ENCODE measurements around the gene CNOT6L. TPM values are rescaled to one million over a fixed set of nuclear protein-coding genes. Genes with fewer than 3 reads are reported as not detected.

Gene CNOT6L
- total RNA-seq, 1 donor from 2014 or later: 49.4 TPM

DNA sequence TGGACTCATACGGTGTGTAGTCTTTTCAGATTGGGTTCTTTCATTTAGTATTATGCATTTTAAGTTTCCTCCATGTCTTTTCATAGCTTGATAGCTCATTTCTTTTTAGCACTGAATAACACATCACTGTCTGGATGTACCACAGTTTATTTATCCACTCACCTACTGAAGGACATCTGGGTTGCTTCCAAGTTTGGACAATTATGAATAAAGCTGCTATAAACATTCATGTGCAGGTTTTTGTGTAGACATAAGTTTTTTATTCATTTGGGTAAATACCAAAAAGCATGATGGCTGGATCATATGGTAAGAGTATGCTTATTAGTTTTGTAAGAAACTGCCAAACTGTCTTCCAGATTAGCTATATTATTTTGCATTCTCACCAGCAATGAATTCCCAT is 29.0 kb downstream of the CNOT6L start:
- DNase-seq (ENCODE audit: low spot score in 2 of 2, unreplicated experiment in 2 of 2): no peak
- Mint-ChIP-seq H3K9me3 (no peaks in the 10 kb centered on the region), H3K4me1 (peaks cover 5% of the 10 kb centered on the region), H3K27ac (no peak overlapping the region), H3K4me3 (no peak overlapping the region), H3K27me3 (ENCODE audit: low read depth) (no peaks in the 10 kb centered on the region), H3K36me3 (no peaks in the 10 kb centered on the region)
- TF ChIP-seq, protein P1, sequence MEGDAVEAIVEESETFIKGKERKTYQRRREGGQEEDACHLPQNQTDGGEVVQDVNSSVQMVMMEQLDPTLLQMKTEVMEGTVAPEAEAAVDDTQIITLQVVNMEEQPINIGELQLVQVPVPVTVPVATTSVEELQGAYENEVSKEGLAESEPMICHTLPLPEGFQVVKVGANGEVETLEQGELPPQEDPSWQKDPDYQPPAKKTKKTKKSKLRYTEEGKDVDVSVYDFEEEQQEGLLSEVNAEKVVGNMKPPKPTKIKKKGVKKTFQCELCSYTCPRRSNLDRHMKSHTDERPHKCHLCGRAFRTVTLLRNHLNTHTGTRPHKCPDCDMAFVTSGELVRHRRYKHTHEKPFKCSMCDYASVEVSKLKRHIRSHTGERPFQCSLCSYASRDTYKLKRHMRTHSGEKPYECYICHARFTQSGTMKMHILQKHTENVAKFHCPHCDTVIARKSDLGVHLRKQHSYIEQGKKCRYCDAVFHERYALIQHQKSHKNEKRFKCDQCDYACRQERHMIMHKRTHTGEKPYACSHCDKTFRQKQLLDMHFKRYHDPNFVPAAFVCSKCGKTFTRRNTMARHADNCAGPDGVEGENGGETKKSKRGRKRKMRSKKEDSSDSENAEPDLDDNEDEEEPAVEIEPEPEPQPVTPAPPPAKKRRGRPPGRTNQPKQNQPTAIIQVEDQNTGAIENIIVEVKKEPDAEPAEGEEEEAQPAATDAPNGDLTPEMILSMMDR (IDR thresholded peaks at IDR 0.05; ENCODE audit: unreplicated experiment): no peak

DNA sequence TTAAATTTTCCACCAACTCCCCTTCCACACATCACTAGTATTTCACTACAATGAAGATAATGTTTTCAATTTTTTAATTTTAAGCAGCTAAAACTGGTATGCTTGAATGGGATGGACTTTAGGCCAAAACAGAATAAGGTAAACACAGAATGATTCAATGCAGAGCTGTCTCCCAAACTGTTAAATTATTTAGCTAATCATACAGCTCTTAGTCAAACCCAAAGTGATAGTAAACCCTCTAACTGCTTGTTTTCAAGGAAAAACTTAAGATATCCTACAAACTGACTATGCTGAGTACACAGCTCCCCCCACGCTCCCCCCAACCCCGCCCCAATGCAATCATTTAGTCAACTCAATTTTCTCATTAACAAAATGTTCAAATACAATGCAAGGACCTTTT is 30.2 kb downstream of the CNOT6L start:
- TF ChIP-seq, protein P1 (IDR thresholded peaks at IDR 0.05; ENCODE audit: unreplicated experiment): no peak
- no peak overlapping the region for H3K27ac Mint-ChIP-seq
- H3K4me3 Mint-ChIP-seq: no peak overlapping the region
- no peak for DNase-seq (ENCODE audit: low spot score in 2 of 2, unreplicated experiment in 2 of 2)
- H3K36me3 Mint-ChIP-seq: no peaks in the 10 kb centered on the region
- H3K9me3 Mint-ChIP-seq: no peaks in the 10 kb centered on the region
- peaks cover 5% of the 10 kb centered on the region for H3K4me1 Mint-ChIP-seq
- H3K27me3 Mint-ChIP-seq (ENCODE audit: low read depth): no peaks in the 10 kb centered on the region

DNA sequence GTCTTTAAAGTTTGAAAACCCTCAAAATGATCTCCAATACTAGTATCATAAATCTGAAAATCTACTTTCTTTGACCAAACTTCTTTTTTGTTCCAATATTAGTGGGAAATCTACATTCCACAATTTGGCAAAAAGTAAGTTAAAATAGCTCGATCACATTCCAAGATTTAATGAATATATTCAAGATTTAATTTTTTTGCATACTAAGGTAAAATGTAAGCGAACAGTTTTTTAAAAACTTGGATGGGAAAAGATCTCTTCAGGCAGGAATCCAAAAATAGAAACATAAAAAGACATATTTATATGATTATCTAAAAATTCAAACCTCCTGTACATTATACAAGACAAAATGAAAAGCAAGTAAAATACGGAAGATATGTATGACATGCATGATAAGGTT is 31.2 kb downstream of the CNOT6L start:
- no peaks in the 10 kb centered on the region for H3K27me3 Mint-ChIP-seq (ENCODE audit: low read depth)
- no peak for DNase-seq (ENCODE audit: low spot score in 2 of 2, unreplicated experiment in 2 of 2)
- no peak overlapping the region for H3K4me3 Mint-ChIP-seq
- TF ChIP-seq, protein P1 (IDR thresholded peaks at IDR 0.05; ENCODE audit: unreplicated experiment): no peak
- H3K9me3 Mint-ChIP-seq: no peaks in the 10 kb centered on the region
- peaks cover 5% of the 10 kb centered on the region for H3K4me1 Mint-ChIP-seq
- no peaks in the 10 kb centered on the region for H3K36me3 Mint-ChIP-seq
- H3K27ac Mint-ChIP-seq: no peak overlapping the region

DNA sequence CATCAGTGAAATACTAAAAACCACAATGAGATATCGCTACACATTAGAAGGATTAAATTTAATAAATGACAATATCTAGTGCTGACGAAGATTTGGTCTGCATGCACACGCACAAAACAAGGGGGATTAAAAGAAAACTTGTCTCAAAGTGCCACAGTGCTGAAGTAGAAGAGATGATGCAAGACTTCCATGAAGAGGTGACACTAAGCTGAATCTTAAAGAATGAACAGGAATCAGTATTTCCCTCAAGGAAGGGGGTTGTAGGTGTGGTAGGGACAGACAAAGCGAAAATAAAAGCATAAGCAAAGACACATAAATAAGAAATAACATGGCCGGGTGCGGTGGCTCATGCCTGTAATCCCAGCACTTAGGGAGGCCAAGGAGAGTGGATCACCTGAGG is 33.5 kb downstream of the CNOT6L start:
- Mint-ChIP-seq H3K36me3 (no peaks in the 10 kb centered on the region), H3K4me3 (no peak overlapping the region), H3K27me3 (ENCODE audit: low read depth) (no peaks in the 10 kb centered on the region), H3K4me1 (peaks cover 8% of the 10 kb centered on the region), H3K27ac (no peak overlapping the region), H3K9me3 (no peaks in the 10 kb centered on the region)
- no peak for DNase-seq (ENCODE audit: low spot score in 2 of 2, unreplicated experiment in 2 of 2)
- TF ChIP-seq, protein P1 (IDR thresholded peaks at IDR 0.05; ENCODE audit: unreplicated experiment): no peak

DNA sequence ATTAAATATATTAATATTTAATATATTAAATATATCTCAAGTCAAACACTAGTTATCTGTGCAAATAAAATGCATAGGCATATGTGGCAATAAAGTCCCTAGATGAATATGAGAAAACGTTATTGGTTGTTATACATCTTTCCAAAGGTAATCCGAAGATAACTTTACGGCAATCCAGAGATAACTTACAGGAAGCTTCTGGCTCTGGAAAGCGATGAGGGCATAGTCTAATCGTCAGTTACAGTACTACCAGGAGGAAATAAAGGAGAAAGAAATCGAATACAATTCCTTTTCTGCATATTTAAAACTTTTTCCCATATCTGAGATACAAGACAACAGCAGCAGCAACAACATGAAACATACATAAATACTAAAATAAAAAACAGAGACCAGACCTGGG is 35.3 kb downstream of the CNOT6L start:
- TF ChIP-seq, protein P1 (IDR thresholded peaks at IDR 0.05; ENCODE audit: unreplicated experiment): no peak
- Mint-ChIP-seq H3K27ac (no peak overlapping the region), H3K9me3 (no peaks in the 10 kb centered on the region), H3K27me3 (ENCODE audit: low read depth) (no peaks in the 10 kb centered on the region), H3K4me3 (no peak overlapping the region), H3K4me1 (peaks cover 4% of the 10 kb centered on the region), H3K36me3 (peaks cover 2% of the 10 kb centered on the region)
- no peak for DNase-seq (ENCODE audit: low spot score in 2 of 2, unreplicated experiment in 2 of 2)
